NCI-H345 treated with DMSO at 0.1 percent for 48 hours (cell line): ENCODE results near the gene LGALS9C.
"Not testable (repeated sequence)": the region's sequence is repeated elsewhere in the genome, so short reads cannot be mapped to it uniquely, and the experiment has no call there.

ENCODE experiments used
- DNase-seq: peaks from one replicate; lab custom pipeline; 2025; ENCODE audit not compliant: unreplicated experiment; lab: John Stamatoyannopoulos, UW

Gene LGALS9C

GRCh38 chr17:18528435-18528834, 51.8 kb downstream of the LGALS9C start:
- not testable (repeated sequence) for DNase-seq

DNA sequence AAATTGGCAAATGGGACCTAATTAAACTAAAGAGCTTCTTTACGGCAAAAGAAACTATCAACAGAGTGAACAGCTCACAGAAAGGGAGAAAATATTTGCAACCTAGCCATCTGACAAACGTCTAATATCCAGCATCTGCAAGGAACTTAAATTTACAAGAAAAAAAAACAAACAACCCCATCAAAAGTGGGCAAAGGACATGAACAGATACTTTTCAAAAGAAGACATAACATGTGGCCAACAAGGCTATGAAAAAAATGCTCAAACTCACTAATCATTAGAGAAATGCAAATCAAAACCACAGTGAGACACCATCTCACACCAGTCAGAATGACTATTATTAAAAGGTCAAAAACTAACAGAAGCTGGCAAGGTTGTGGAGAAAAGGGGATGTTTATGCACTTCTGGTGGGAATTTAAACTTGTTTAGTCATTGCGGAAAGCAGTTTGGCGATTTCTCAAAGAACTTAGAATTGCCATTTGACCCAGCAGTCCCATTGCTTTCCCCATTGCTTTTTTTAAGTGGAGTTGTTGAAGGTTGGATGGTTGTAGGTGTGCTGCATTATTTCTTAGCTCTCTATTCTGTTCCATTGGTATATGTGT, 52.4 kb downstream of the LGALS9C start:
- DNase-seq: not testable (repeated sequence)

GRCh38 chr17:18530405-18530804, 53.8 kb downstream of the LGALS9C start:
- not testable (repeated sequence) for DNase-seq

- not testable (repeated sequence) for DNase-seq
These were observed 65.6 kb downstream of the LGALS9C start for GRCh38 chr17:18542234-18542633.

DNA sequence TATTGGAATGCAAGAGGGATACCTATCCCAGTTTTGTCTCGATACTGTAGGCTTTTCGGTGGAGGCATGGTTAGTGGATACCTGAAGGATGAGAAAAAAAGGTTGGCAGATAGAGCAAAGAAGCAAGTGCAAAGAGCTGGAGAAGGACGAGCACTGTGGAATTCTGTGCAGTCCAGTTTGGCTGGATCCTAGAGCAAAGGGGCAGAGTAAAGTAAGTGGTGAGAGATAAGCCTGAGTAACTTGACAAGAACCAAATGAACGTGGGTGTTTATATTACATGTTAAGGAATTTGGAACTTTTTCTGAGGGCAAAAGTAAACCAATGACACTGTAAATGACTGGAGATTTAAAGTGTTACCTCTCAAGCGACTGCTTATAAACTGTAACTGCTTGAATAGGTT, 66.3 kb downstream of the LGALS9C start:
- DNase-seq: not testable (repeated sequence)
